GM12878 (cell line): ENCODE measurements around the gene PATL2. TPM values are rescaled to one million over a fixed set of nuclear protein-coding genes. Genes with fewer than 3 reads are reported as not detected.
A peak's percentile ranks its signal among the peaks of the same experiment; 100 is the strongest.

Source experiments
- ATF7 ChIP-seq: fragments of 450-650 bp; IDR thresholded peaks from 2 replicates; pipeline ENCODE4 v1.6.1; 2016; ENCODE audit warnings: low read depth, mild to moderate bottlenecking
- BCL11A ChIP-seq: IDR thresholded peaks from 2 replicates; pipeline ENCODE4 v1.6.1; 2011; ENCODE audit warnings: low read depth, low read length
- CUX1 ChIP-seq: IDR thresholded peaks from 2 replicates; pipeline ENCODE4 v1.6.1; 2012; ENCODE audit warnings: improper control_type of control experiment, low read depth, low read length; ENCODE audit not compliant: insufficient replicate concordance
- GATAD2B ChIP-seq: fragments of 450-650 bp; conservative IDR thresholded peaks from 2 replicates; pipeline ENCODE4 v1.6.1; 2017; ENCODE audit warnings: low read depth, mild to moderate bottlenecking, moderate library complexity
- MTA3 ChIP-seq: IDR thresholded peaks from 2 replicates; pipeline ENCODE4 v1.6.1; 2012; ENCODE audit warnings: low read length, inconsistent platforms, borderline replicate concordance
- NFIC ChIP-seq: IDR thresholded peaks from 2 replicates; pipeline ENCODE4 v1.6.1; 2012; ENCODE audit warnings: low read depth, mild to moderate bottlenecking, inconsistent platforms, low read length, moderate library complexity
- NFYB ChIP-seq: IDR thresholded peaks from 2 replicates; pipeline ENCODE4 v1.6.1; 2011; ENCODE audit warnings: low read depth, mild to moderate bottlenecking, low read length, improper control_type of control experiment, moderate library complexity; ENCODE audit not compliant: insufficient read depth
- PAX5 ChIP-seq: IDR thresholded peaks from 2 replicates; pipeline ENCODE4 v1.6.1; 2011; ENCODE audit warnings: low read depth, low read length, borderline replicate concordance
- RUNX3 ChIP-seq: IDR thresholded peaks from 2 replicates; pipeline ENCODE4 v1.6.1; 2012; ENCODE audit warnings: low read length, inconsistent platforms
- SRF ChIP-seq, 2 experiments: IDR thresholded peaks; 2 replicates each; pipeline ENCODE4 v1.6.1; 2011; ENCODE audit warnings: low read depth in 2 of 2, low read length in 2 of 2, mild to moderate bottlenecking in 1 of 2, moderate library complexity in 1 of 2
- polyA plus RNA-seq, 11 experiments: library from polyadenylated mRNA; depleted of rRNA in 4 of 11; unstranded in 6 of 11; stranded (reverse) in 5 of 11; fragments of >200 nt; fragmentation: Nextera tagmentation in 4 of 11; fragmentation: Illumina TruSeq in 1 of 11; extraction: Ambion mirVana in 4 of 11; extraction: Trizol in 1 of 11; gene quantifications; 1 replicate in 1 of 11; 2 replicates in 10 of 11; pipeline versions ENCODE4 v1.2.1 to v1.2.3, GENCODE V29; 2011 to 2016; ENCODE audit warnings: inconsistent platforms in 2 of 11, missing spikeins in 2 of 11, low read depth in 1 of 11
- total RNA-seq, 4 experiments: library from RNA; depleted of rRNA in 3 of 4; stranded (reverse); fragments of >200 nt in 3 of 4; fragmentation: Illumina TruSeq in 1 of 4; extraction: Trizol in 1 of 4; gene quantifications; 2 replicates each; pipeline versions ENCODE4 v1.2.1 to v1.2.3, GENCODE V29; 2013 to 2021
- TF ChIP-seq, protein P1 (sequence below): IDR thresholded peaks from 2 replicates; pipeline ENCODE4 v1.6.1; 2012; ENCODE audit warnings: low read length, inconsistent platforms
- TF ChIP-seq, protein P2 (sequence below): fragments of 450-650 bp; IDR thresholded peaks from 2 replicates; pipeline ENCODE4 v1.6.1; 2016; ENCODE audit warnings: mild to moderate bottlenecking

PATL2 gene
- total and polyA plus RNA-seq, 10 of the 15 experiments (the other 5 are each of a cell fraction or from before 2014, with no cell fraction given) = 4.2 to 16.2 (median 12.1) TPM

GRCh38 chr15:44722011-44722410, 10.9 kb upstream of the PATL2 start (continued):
- 0 out of 2 replicates have a peak, but pooled peaks have one; percentile 26 for TF ChIP-seq ATF7
- TF ChIP-seq NFYB = peak; percentile 36; the same call in 1 of the 2 replicates
- TF ChIP-seq, protein P1, sequence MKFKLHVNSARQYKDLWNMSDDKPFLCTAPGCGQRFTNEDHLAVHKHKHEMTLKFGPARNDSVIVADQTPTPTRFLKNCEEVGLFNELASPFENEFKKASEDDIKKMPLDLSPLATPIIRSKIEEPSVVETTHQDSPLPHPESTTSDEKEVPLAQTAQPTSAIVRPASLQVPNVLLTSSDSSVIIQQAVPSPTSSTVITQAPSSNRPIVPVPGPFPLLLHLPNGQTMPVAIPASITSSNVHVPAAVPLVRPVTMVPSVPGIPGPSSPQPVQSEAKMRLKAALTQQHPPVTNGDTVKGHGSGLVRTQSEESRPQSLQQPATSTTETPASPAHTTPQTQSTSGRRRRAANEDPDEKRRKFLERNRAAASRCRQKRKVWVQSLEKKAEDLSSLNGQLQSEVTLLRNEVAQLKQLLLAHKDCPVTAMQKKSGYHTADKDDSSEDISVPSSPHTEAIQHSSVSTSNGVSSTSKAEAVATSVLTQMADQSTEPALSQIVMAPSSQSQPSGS = peak; percentile 36; the same call in 1 of the 2 replicates
- peak; percentile 34; the same call in 1 of the 2 replicates for TF ChIP-seq PAX5
- peak; percentile 42; the same call in 1 of the 2 replicates for TF ChIP-seq RUNX3
- no peak for TF ChIP-seq CUX1
- TF ChIP-seq, protein P2, sequence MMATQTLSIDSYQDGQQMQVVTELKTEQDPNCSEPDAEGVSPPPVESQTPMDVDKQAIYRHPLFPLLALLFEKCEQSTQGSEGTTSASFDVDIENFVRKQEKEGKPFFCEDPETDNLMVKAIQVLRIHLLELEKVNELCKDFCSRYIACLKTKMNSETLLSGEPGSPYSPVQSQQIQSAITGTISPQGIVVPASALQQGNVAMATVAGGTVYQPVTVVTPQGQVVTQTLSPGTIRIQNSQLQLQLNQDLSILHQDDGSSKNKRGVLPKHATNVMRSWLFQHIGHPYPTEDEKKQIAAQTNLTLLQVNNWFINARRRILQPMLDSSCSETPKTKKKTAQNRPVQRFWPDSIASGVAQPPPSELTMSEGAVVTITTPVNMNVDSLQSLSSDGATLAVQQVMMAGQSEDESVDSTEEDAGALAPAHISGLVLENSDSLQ = peak; percentile 64
- 0 out of 2 replicates have a peak, but pooled peaks have one; percentile 47 for TF ChIP-seq MTA3
- TF ChIP-seq NFIC = peak; percentile 35; the same call in 1 of the 2 replicates
- TF ChIP-seq GATAD2B = 0 out of 2 replicates have a peak, but pooled peaks have one; percentile 45
- TF ChIP-seq SRF (IDR thresholded peaks at IDR 0.05; ENCODE audit: low read depth in 2 of 2, low read length in 2 of 2) = 0 out of 4 replicates have a peak, but pooled peaks of 1 of the 2 experiments have one; percentile 9
- peak; percentile 65 for TF ChIP-seq BCL11A
